GM10266 (cell line): ENCODE results near the gene AKAP9.
"Not testable (repeated sequence)": the region's sequence is repeated elsewhere in the genome, so short reads cannot be mapped to it uniquely, and the experiment has no call there.

Experiments
- DNase-seq: peaks from one replicate; pipeline ENCODE4 v3.0.0; 2012; ENCODE audit errors: extremely low spot score
- TF ChIP-seq, protein P1 (sequence below): IDR thresholded peaks from 2 replicates; pipeline ENCODE4 v1.5.1; 2012; ENCODE audit warnings: mild to moderate bottlenecking, low read depth; ENCODE audit not compliant: control insufficient read depth, insufficient read depth; ENCODE audit errors: missing control alignments

Gene AKAP9

DNA sequence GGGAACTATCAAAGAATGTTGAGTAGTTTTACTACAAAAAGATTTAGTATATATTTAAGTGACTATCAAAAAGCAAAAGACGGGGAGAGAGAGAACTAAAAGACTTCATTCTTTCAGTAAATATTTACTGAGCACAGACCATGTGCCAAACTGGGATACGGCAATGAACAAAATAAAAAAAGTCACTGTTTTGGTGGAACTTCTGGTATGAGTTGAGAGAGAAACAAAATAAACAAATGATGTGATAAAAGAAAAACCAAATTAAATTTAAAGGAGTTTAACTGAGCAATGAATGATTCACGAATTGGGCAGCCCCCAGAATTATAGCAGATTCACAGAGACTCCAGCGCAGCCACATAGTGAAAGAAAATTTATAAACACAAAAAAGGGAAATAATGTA is 17.8 kb upstream of the AKAP9 start:
- DNase-seq = no peak
- TF ChIP-seq, protein P1, sequence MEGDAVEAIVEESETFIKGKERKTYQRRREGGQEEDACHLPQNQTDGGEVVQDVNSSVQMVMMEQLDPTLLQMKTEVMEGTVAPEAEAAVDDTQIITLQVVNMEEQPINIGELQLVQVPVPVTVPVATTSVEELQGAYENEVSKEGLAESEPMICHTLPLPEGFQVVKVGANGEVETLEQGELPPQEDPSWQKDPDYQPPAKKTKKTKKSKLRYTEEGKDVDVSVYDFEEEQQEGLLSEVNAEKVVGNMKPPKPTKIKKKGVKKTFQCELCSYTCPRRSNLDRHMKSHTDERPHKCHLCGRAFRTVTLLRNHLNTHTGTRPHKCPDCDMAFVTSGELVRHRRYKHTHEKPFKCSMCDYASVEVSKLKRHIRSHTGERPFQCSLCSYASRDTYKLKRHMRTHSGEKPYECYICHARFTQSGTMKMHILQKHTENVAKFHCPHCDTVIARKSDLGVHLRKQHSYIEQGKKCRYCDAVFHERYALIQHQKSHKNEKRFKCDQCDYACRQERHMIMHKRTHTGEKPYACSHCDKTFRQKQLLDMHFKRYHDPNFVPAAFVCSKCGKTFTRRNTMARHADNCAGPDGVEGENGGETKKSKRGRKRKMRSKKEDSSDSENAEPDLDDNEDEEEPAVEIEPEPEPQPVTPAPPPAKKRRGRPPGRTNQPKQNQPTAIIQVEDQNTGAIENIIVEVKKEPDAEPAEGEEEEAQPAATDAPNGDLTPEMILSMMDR = no peak

DNA sequence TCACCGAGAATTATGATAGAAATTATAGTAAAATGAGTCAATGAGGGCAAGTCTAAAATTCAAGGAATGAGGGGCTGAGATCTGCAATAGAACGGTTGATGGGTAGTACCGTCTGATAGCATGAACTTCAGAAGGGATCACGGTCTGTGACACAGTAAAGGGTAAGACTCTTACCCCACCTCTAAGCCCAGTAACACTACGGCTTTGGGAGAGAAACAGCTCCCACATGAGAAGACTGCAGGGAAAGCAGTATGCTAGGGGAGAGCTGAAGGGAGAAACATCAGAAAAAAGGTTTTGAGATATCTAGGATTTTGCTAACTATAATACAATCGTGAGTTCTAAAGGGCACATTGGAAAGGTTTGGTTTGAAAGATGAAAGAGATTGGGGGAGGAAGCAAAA is 12.8 kb upstream of the AKAP9 start:
- DNase-seq = no peak
- TF ChIP-seq, protein P1 = no peak

DNA sequence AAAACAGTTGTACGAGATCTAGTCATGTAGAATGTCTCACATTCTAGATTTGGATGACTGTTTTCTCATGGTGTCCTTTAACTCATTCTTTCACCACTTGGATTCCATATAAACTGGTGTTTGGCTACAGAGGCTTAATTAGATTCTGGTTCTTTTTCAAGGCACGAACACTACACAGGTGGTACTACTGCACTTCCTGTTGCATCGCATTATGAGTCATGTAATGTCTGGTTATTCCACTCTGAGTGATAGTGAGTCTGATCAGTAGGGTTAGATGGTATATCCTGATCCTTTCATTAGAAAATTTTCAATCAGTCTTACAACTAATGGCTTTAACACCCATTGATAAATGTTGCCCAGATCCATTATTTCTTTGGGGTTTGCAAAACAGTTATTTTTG is 11.2 kb upstream of the AKAP9 start:
- TF ChIP-seq, protein P1 = no peak
- DNase-seq = no peak

DNA sequence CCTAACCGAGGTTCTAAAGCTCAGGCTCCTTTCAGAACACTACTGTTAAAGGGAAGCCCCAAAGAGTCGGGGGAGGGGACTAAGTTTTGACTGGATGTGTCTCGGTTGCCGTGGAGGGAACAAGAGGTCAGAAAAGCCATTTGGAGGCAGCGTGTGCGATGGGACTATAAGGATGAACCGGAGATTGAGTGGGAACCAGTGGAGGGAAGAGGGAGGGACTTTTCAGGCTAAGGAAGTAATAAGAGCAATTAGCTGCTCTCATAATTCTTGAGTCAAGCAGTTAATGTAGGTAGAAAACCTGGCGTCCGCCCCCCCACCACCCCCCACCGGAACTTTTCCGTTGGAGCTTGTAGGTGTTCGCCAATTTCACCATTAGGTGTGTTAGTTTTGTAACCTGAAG is 491 bp upstream of the AKAP9 start:
- DNase-seq = peak; percentile 33
- TF ChIP-seq, protein P1 = no peak

DNA sequence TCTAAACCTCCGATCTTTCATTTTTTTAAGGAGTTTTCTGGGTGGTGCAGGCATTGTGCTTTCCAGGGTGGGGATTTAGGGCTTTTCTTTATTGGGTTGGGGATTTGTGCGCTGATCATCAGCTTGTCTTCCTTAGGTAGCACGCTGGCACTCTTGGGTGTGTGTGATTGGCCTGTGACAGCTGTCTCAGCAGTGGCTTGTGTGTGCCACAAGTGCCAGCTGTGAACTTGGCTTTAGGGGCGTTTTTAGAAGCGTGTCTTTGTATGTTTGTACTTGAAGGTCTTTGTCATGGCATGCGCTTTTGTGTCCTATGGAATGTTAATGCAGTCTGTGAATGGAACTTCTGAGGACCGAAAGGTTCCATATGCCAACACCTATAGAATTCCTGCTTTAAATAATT is 788 bp downstream of the AKAP9 start:
- peak; percentile 21 for DNase-seq
- TF ChIP-seq, protein P1 = no peak

DNA sequence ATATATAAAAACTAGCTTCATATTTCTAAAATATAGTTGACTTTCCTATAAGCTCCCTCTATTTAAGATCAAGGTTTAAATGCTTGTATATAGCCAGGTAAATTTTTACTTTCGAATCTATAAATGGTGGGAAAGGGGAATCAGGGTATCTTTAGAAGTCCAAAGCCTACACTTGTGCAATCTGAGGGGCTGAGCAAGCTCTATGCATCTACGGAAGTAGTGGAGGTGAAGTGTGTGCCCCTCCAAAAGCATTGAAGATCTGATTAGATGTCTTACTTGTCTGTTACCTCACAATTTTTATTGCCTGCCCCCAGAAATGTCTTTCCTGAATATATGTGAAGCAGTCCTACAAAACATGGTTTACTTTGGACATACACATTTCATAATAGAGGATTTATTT is 1.6 kb downstream of the AKAP9 start:
- TF ChIP-seq, protein P1 = no peak

DNA sequence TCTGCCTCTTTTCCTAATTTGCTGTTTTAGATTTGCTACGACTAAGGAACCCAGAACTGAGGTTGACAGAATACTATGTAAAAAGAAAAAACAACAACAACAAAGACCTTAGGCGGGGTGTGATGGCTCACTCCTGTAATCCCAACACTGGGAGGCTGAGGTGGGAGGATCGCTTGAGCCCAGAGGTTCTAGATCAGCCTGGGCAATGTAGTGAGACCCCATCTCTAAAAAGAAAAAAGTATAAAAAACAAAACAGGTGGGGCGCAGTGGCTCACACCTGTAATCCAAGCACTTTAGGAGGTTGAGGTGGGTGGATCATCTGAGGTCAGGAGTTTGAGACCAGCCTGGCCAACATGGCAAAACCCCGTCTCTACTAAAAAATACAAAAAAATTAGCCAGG is 4.3 kb downstream of the AKAP9 start:
- not testable (repeated sequence) for DNase-seq

More for the DNA sequence above, 1.6 kb downstream of the AKAP9 start:
- DNase-seq = no peak

DNA sequence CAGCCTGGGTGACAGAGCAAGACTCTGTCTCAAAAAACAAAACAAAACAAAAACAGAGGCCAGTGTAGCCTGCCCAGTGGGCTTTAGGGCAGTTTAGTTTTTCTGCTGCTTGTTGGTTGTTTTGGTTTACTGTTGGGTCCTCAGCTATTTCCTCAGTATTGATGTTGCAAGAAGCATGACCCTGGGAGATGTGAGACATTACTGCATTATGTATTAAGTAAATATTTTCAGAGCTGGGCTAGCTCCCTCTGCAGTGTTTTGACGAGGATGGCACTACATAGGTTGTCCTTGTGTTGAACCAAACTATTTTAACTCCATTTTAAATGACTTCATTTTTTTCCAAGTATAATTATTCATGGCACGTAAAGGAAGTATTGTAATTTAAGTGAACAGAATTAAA is 4.8 kb downstream of the AKAP9 start:
- TF ChIP-seq, protein P1 = no peak
- DNase-seq = no peak
